Skeletal muscle satellite cell (primary cell): ENCODE data around the gene LAMB4.

Experiments used
- H3K27me3 ChIP-seq: 2 replicates; pipeline ENCODE4 v1.7.0; 2013; ENCODE audit warnings: low read length; ENCODE audit not compliant: control insufficient read depth, insufficient read depth
- H3K36me3 ChIP-seq: 2 replicates; pipeline ENCODE4 v1.7.0; 2013; ENCODE audit warnings: mild to moderate bottlenecking, control low read depth, low read length; ENCODE audit not compliant: insufficient read depth
- H3K4me1 ChIP-seq: 2 replicates; pipeline ENCODE4 v1.7.0; 2013; ENCODE audit warnings: low read length; ENCODE audit not compliant: control insufficient read depth, insufficient read depth
- H3K4me2 ChIP-seq: 2 replicates; pipeline ENCODE4 v1.7.0; 2013; ENCODE audit warnings: mild to moderate bottlenecking, low read length
- H3K4me3 ChIP-seq: 2 replicates; pipeline ENCODE4 v1.7.0; 2013; ENCODE audit warnings: low read length
- H3K9ac ChIP-seq: 2 replicates; pipeline ENCODE4 v1.7.0; 2013; ENCODE audit warnings: mild to moderate bottlenecking, low read depth, low read length, moderate library complexity
- H3K9me3 ChIP-seq: replicated peaks from 2 replicates; pipeline ENCODE4 v1.7.0; 2013; ENCODE audit warnings: mild to moderate bottlenecking, control low read depth, low read length

Gene LAMB4

DNA sequence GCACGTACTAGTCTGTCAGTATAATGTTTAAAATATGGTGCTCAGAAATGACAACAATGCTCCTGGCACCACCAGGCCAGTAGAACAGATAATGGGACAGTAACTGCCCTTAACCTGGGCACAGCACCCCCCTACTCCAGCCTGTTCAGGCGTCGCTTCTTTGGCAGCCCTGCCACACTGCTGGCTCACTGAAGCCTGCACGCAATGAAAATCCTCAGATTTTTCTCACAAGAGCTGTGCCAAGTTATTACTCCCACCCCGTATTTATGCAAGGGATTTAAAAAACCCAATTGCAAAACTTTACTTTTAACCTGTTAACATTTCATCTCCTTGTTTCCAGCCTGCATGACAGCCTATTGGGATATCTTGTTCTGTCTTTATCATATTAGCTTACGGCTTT, 70.6 kb downstream of the LAMB4 start:
- H3K4me1 ChIP-seq, result peaks cover 10% of the 10 kb centered on the region
- H3K4me3 ChIP-seq, result no peak overlapping the region
- H3K9me3 ChIP-seq, result no peaks in the 10 kb centered on the region
- H3K9ac ChIP-seq, result no peak overlapping the region
- H3K36me3 ChIP-seq, result no peaks in the 10 kb centered on the region
- no peak overlapping the region for H3K4me2 ChIP-seq
- no peaks in the 10 kb centered on the region for H3K27me3 ChIP-seq

DNA sequence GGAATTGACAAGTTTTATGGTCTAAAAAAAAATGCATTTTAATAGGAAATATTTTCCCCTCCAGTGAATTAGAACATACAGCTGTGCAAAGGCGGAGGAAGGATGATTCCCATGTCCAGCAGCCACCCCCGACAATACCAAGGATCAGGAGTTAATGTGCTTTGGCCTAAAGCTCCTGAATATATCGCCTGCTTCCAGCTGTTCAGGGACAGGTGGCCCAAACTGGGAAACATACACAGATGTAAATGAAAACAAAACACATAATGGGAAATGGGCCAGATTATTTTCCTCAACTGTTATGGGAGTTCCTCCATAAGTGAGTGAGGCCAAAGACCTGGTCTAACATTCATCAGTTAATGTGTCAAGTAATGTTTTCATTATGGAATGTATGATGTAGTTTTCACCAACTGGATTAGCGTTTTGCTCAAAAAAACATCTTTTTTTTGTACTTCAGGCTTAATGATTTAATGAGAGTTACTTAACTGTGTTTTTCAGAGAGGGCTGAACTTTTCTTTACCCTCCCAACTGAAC, 72.1 kb downstream of the LAMB4 start:
- H3K9me3 ChIP-seq, result no peaks in the 10 kb centered on the region
- H3K4me3 ChIP-seq, result no peak overlapping the region
- no peak overlapping the region for H3K4me2 ChIP-seq
- no peak overlapping the region for H3K9ac ChIP-seq
- no peaks in the 10 kb centered on the region for H3K27me3 ChIP-seq
- peaks cover 10% of the 10 kb centered on the region for H3K4me1 ChIP-seq
- no peaks in the 10 kb centered on the region for H3K36me3 ChIP-seq

GRCh38 chr7:108055611-108056021, 74.5 kb downstream of the LAMB4 start:
- Histone ChIP-seq H3K4me2 (no peak overlapping the region), H3K9ac (no peak overlapping the region), H3K4me1 (no peaks in the 10 kb centered on the region)

GRCh38 chr7:108054537-108054936, 75.6 kb downstream of the LAMB4 start:
- Histone ChIP-seq H3K4me2 (no peak overlapping the region), H3K4me3 (no peak overlapping the region), H3K27me3 (no peaks in the 10 kb centered on the region)

More at GRCh38 chr7:108055611-108056021, 74.5 kb downstream of the LAMB4 start:
- no peaks in the 10 kb centered on the region for H3K9me3 ChIP-seq
- H3K36me3 ChIP-seq, result no peaks in the 10 kb centered on the region
- no peak overlapping the region for H3K4me3 ChIP-seq
- no peaks in the 10 kb centered on the region for H3K27me3 ChIP-seq

GRCh38 chr7:108053250-108053649, 76.9 kb downstream of the LAMB4 start:
- H3K4me2 ChIP-seq, result no peak overlapping the region

More at GRCh38 chr7:108054537-108054936, 75.6 kb downstream of the LAMB4 start:
- H3K9me3 ChIP-seq, result no peaks in the 10 kb centered on the region
- no peak overlapping the region for H3K9ac ChIP-seq
- no peaks in the 10 kb centered on the region for H3K4me1 ChIP-seq
- H3K36me3 ChIP-seq, result no peaks in the 10 kb centered on the region

GRCh38 chr7:108051454-108051853, 78.7 kb downstream of the LAMB4 start:
- Histone ChIP-seq H3K36me3 (no peaks in the 10 kb centered on the region), H3K4me1 (no peaks in the 10 kb centered on the region), H3K9me3 (no peaks in the 10 kb centered on the region), H3K4me2 (no peak overlapping the region), H3K4me3 (no peak overlapping the region), H3K9ac (no peak overlapping the region), H3K27me3 (no peaks in the 10 kb centered on the region)

More at GRCh38 chr7:108053250-108053649, 76.9 kb downstream of the LAMB4 start:
- Histone ChIP-seq H3K9ac (no peak overlapping the region), H3K9me3 (no peaks in the 10 kb centered on the region), H3K4me3 (no peak overlapping the region), H3K4me1 (no peaks in the 10 kb centered on the region), H3K36me3 (no peaks in the 10 kb centered on the region), H3K27me3 (no peaks in the 10 kb centered on the region)

GRCh38 chr7:108049962-108050361, 80.2 kb downstream of the LAMB4 start:
- no peak overlapping the region for H3K4me3 ChIP-seq

DNA sequence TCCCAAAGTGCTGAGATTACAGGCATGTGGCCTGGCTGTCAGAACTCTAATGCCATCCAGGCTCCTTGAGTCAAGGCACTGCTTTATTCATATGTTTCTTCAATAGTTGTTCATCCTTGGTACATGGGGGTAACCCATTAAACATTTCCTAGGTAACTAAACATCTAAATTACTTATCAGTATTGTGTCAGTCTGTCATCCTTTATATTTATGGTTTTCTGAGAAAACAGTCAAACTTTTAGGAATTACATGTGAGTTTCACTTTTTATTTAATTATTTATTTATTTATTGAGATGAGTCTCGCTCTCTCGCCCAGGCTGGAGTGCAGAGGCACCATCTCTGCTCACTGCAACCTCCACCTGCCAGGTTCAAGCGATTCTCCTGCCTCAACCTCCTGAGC, 81.7 kb downstream of the LAMB4 start:
- H3K9ac ChIP-seq, result no peak overlapping the region
- no peaks in the 10 kb centered on the region for H3K9me3 ChIP-seq
- no peaks in the 10 kb centered on the region for H3K4me1 ChIP-seq
- H3K4me2 ChIP-seq, result no peak overlapping the region
- H3K4me3 ChIP-seq, result no peak overlapping the region
- H3K36me3 ChIP-seq, result no peaks in the 10 kb centered on the region
- H3K27me3 ChIP-seq, result no peaks in the 10 kb centered on the region

More at GRCh38 chr7:108049962-108050361, 80.2 kb downstream of the LAMB4 start:
- Histone ChIP-seq H3K4me1 (no peaks in the 10 kb centered on the region), H3K27me3 (no peaks in the 10 kb centered on the region), H3K9ac (no peak overlapping the region), H3K9me3 (no peaks in the 10 kb centered on the region), H3K4me2 (no peak overlapping the region), H3K36me3 (no peaks in the 10 kb centered on the region)

DNA sequence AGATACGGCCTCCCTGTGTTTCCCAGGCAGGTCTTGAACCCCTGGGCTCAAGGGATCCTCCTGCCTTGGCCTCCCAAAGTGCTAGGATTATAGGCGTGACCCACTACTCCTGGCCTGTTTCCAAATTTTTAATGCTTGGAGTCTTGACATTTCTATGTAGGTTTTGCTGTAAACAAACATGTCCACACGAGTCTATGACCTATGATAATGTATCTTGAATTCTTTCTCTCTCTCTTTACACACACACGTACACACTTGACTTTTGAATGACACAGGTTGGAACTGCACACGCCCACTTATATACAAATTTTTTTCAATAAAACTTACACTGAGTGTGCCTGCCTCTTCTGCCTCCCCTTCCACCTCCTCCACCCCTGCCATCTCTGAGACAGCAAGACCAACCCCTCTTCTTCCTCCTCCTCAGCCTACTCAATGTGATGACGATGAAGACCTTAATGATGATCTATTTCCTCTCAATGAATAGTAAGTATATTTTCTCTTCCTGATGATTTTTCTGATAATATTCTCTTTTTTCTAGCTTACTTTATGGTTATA, 83.1 kb downstream of the LAMB4 start:
- no peak overlapping the region for H3K4me3 ChIP-seq
- H3K9ac ChIP-seq, result no peak overlapping the region
- no peaks in the 10 kb centered on the region for H3K9me3 ChIP-seq
- no peaks in the 10 kb centered on the region for H3K36me3 ChIP-seq
- H3K27me3 ChIP-seq, result no peaks in the 10 kb centered on the region
- no peaks in the 10 kb centered on the region for H3K4me1 ChIP-seq
- no peak overlapping the region for H3K4me2 ChIP-seq

GRCh38 chr7:108045669-108046068, 84.5 kb downstream of the LAMB4 start:
- H3K9ac ChIP-seq, result no peak overlapping the region
- no peak overlapping the region for H3K4me3 ChIP-seq
- no peaks in the 10 kb centered on the region for H3K27me3 ChIP-seq
- H3K4me2 ChIP-seq, result no peak overlapping the region
- no peaks in the 10 kb centered on the region for H3K9me3 ChIP-seq
- H3K36me3 ChIP-seq, result no peaks in the 10 kb centered on the region
- H3K4me1 ChIP-seq, result no peaks in the 10 kb centered on the region

DNA sequence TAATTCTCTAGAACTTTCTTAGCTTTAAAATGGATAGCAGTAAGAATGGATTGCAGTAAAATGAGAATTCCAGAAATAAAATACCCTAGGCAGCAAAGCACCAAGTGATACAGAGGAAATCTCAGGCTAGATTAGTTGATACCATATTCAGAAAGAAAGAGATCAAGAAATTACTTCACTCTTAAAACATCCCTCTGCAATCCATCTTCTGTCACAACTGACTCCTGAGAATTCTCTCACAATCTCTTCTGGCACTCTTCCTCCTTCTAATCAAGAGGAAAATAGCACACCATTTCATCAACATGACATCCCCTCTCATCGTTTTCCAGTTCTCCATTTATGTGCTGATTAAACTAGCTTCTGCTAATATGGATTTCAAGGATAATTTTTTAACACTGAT, 85.0 kb downstream of the LAMB4 start:
- no peak overlapping the region for H3K4me2 ChIP-seq
- no peaks in the 10 kb centered on the region for H3K27me3 ChIP-seq
- no peaks in the 10 kb centered on the region for H3K4me1 ChIP-seq
- no peak overlapping the region for H3K4me3 ChIP-seq
- H3K36me3 ChIP-seq, result no peaks in the 10 kb centered on the region
- H3K9ac ChIP-seq, result no peak overlapping the region
- no peaks in the 10 kb centered on the region for H3K9me3 ChIP-seq

GRCh38 chr7:108044345-108044744, 85.8 kb downstream of the LAMB4 start:
- H3K9me3 ChIP-seq, result no peaks in the 10 kb centered on the region
- no peak overlapping the region for H3K9ac ChIP-seq
- H3K4me1 ChIP-seq, result no peaks in the 10 kb centered on the region
- no peak overlapping the region for H3K4me3 ChIP-seq
- H3K4me2 ChIP-seq, result no peak overlapping the region
- H3K27me3 ChIP-seq, result no peaks in the 10 kb centered on the region
- no peaks in the 10 kb centered on the region for H3K36me3 ChIP-seq
